Measurements from ENCODE around the gene B9D2. TPM values are rescaled to one million over a fixed set of nuclear protein-coding genes. Genes with fewer than 3 reads are reported as not detected.

The B9D2 gene
- total and polyA plus RNA-seq, 2 experiments from 2014 or later: 2.7 to 7.4 TPM

- TF ChIP-seq ZNF462 (CRISPR knock-in tag; IDR thresholded peaks at IDR 0.05) (no peak), JUNB (IDR thresholded peaks at IDR 0.05; ENCODE audit: unreplicated experiment) (no peak), EZH2 (IDR thresholded peaks at IDR 0.05; ENCODE audit: low read depth, unreplicated experiment) (no peak), CREB1 (CRISPR knock-in tag; IDR thresholded peaks at IDR 0.05; ENCODE audit: low read depth) (no peak), EZH2phosphoT487 (IDR thresholded peaks at IDR 0.05; ENCODE audit: unreplicated experiment) (no peak), ZNF114 (CRISPR knock-in tag; IDR thresholded peaks at IDR 0.05) (no peak), ZNF331 (CRISPR knock-in tag; IDR thresholded peaks at IDR 0.05; ENCODE audit: low read depth) (no peak), STAT1 (IDR thresholded peaks at IDR 0.05; ENCODE audit: unreplicated experiment) (no peak), NANOG (IDR thresholded peaks at IDR 0.05; ENCODE audit: borderline replicate concordance) (no peak)
These were observed 35.1 kb downstream of the B9D2 start (continued) for GRCh38 chr19:41328842-41329225.

- H3K4me3 ChIP-seq: no peak overlapping the region
- H4K20me1 ChIP-seq (replicated peaks; ENCODE audit: insufficient read depth): no peaks in the 10 kb centered on the region
- H2AFZ ChIP-seq: no peak overlapping the region
- peaks cover 20% of the 10 kb centered on the region for H3F3A ChIP-seq (replicated peaks; ENCODE audit: low read depth)
- H3K79me2 ChIP-seq (replicated peaks; ENCODE audit: insufficient read depth): no peaks in the 10 kb centered on the region
- H3K27ac ChIP-seq (ENCODE audit: low read depth): no peak overlapping the region
- peak overlapping the region; percentile 90; the same call in 1 of the 2 replicates for H3K4me2 ChIP-seq
- H3K4me1 Mint-ChIP-seq: peaks cover 54% of the 10 kb centered on the region
- DNase-seq (ENCODE audit: low spot score) (no peak), ATAC-seq (no peak)
- H3K27me3 ChIP-seq (ENCODE audit: insufficient read depth): peaks cover 10% of the 10 kb centered on the region
- H3K27ac Mint-ChIP-seq: peak overlapping the region; percentile 68
- H3K27me3 Mint-ChIP-seq (ENCODE audit: insufficient read depth, low read depth, poor library complexity): peaks cover 35% of the 10 kb centered on the region
- H3K4me3 Mint-ChIP-seq: peak overlapping the region; percentile 53
- H3K36me3 Mint-ChIP-seq (ENCODE audit: low read depth): peaks cover under 1% of the 10 kb centered on the region; the same call in 2 of the 3 replicates
- H3K36me3 ChIP-seq (ENCODE audit: insufficient read depth): no peaks in the 10 kb centered on the region
- peaks cover 46% of the 10 kb centered on the region for H3K4me1 ChIP-seq (ENCODE audit: insufficient read depth)
- no peak for TF ChIP-seq NANOG (IDR thresholded peaks at IDR 0.05; ENCODE audit: borderline replicate concordance)
- TF ChIP-seq EZH2phosphoT487 (IDR thresholded peaks at IDR 0.05; ENCODE audit: unreplicated experiment): no peak
- no peak for TF ChIP-seq REST (IDR thresholded peaks at IDR 0.05; ENCODE audit: unreplicated experiment)
- no peak for TF ChIP-seq ZNF114 (CRISPR knock-in tag; IDR thresholded peaks at IDR 0.05)
- no peak for TF ChIP-seq JUNB (IDR thresholded peaks at IDR 0.05; ENCODE audit: unreplicated experiment)
- no peak for TF ChIP-seq CTCF (conservative IDR thresholded peaks at IDR 0.05; ENCODE audit: low read depth in 2 of 2)
- H3K9me3 Mint-ChIP-seq: no peaks in the 10 kb centered on the region; the same call in 2 of the 3 replicates
- no peaks in the 10 kb centered on the region for H3K9me2 ChIP-seq (ENCODE audit: insufficient read depth)
These were observed 35.6 kb downstream of the B9D2 start for GRCh38 chr19:41328157-41328841.
